ENCODE results near the gene HGD. TPM values are rescaled to one million over a fixed set of nuclear protein-coding genes. Genes with fewer than 3 reads are reported as not detected.
"Not testable (repeated sequence)": the region's sequence is repeated elsewhere in the genome, so short reads cannot be mapped to it uniquely, and the experiment has no call there.

The HGD gene
- polyA plus RNA-seq, 1 donor (not counting 4 experiments of a cell fraction or from before 2014, with no cell fraction given) = not detected

DNA sequence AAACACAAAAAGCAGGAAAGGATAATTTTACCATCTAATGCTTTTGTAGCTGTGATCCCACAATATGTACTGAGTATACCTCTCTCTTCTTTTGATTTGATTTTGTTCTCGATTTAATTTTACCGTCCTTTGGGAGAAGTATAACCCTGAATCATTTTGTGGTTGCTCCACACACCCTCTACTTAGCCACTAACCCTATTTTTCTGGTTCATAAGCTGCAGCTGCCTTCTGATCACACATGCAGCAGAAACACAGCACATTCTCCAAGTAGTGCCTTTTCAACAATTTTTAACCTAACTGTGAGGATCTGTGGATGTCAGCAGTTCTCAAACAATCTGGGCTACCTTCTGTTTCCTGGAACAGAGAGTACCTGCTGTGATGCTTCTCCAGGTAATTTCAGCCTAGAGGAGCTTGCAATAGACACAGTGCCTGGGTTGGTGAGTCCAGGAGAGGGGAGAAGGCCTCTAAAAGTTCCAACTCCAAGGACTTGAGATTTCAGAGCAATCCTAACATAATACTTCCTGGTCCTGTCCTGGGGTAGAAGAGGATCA, 40.3 kb downstream of the HGD start:
- Histone ChIP-seq H3K27ac (ENCODE audit: control insufficient read depth, insufficient read depth, low read length) (no peak overlapping the region), H4K20me1 (ENCODE audit: control insufficient read depth, extremely low read depth, insufficient read depth, low read length) (no peaks in the 10 kb centered on the region)

DNA sequence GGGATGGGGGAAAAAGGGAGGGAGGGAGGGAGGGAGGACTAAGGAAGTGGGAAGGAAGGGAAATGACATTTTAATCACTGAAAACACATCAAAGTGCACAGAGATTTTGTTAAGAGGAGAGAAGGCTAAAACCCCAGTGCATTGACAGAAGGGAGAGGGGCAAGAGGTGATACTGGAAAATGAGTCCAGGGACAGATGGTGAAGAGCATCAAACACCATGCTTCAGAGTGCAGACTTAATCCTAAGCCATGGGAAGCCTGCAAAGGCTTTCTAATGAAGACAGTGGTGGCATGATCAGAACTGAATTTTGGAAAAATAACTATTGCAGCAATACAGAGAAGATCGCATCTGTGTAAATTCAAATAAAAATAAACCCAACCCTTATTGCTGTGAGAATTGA, 41.8 kb downstream of the HGD start:
- H3K4me3 ChIP-seq (ENCODE audit: control insufficient read depth in 2 of 3, extremely low read depth in 1 of 3, insufficient read depth in 2 of 3, low read depth in 1 of 3, low read length in 3 of 3) = no peak overlapping the region
- H3K9me1 ChIP-seq (ENCODE audit: control insufficient read depth, extremely low read depth, insufficient read depth, low read length) = no peaks in the 10 kb centered on the region
- no peak for TF ChIP-seq EZH2 (IDR thresholded peaks at IDR 0.05; ENCODE audit: low read length)
- TF ChIP-seq, protein P1, sequence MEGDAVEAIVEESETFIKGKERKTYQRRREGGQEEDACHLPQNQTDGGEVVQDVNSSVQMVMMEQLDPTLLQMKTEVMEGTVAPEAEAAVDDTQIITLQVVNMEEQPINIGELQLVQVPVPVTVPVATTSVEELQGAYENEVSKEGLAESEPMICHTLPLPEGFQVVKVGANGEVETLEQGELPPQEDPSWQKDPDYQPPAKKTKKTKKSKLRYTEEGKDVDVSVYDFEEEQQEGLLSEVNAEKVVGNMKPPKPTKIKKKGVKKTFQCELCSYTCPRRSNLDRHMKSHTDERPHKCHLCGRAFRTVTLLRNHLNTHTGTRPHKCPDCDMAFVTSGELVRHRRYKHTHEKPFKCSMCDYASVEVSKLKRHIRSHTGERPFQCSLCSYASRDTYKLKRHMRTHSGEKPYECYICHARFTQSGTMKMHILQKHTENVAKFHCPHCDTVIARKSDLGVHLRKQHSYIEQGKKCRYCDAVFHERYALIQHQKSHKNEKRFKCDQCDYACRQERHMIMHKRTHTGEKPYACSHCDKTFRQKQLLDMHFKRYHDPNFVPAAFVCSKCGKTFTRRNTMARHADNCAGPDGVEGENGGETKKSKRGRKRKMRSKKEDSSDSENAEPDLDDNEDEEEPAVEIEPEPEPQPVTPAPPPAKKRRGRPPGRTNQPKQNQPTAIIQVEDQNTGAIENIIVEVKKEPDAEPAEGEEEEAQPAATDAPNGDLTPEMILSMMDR (optimal IDR thresholded peaks at IDR 0.05 in 1 of 3, IDR thresholded peaks at IDR 0.05 in 1 of 3, conservative IDR thresholded peaks at IDR 0.05 in 1 of 3; ENCODE audit: extremely low read depth in 1 of 3, insufficient read depth in 2 of 3, low read length in 3 of 3) = no peak
- FAIRE-seq = no peak
- no peak overlapping the region for H3K27ac ChIP-seq (ENCODE audit: control insufficient read depth, insufficient read depth, low read length)
- H3K4me2 ChIP-seq (ENCODE audit: control insufficient read depth, extremely low read depth, insufficient read depth, low read depth, low read length) = no peak overlapping the region
- H3K27me3 ChIP-seq (ENCODE audit: control insufficient read depth, extremely low read depth, insufficient read depth, low read length) = no peaks in the 10 kb centered on the region
- no peak overlapping the region for H3K9ac ChIP-seq (ENCODE audit: control insufficient read depth, extremely low read depth, insufficient read depth, low read length)
- no peak for DNase-seq (ENCODE audit: low read depth, low spot score)
- H3K9me3 ChIP-seq (ENCODE audit: control insufficient read depth, low read depth, low read length) = no peaks in the 10 kb centered on the region
- no peaks in the 10 kb centered on the region for H3K79me2 ChIP-seq (ENCODE audit: control insufficient read depth, insufficient read depth, low read length)
- H2AFZ ChIP-seq (ENCODE audit: control insufficient read depth, low read length) = no peak overlapping the region
- dilution Hi-C loops (cut with MboI; ENCODE audit: extremely low pct_ligation_motif_present, low sequenced_read_pairs) = no loop called here
- no peaks in the 10 kb centered on the region for H3K36me3 ChIP-seq (ENCODE audit: control insufficient read depth in 2 of 2, extremely low read depth in 1 of 2, insufficient read depth in 2 of 2, low read length in 2 of 2)
- H4K20me1 ChIP-seq (ENCODE audit: control insufficient read depth, extremely low read depth, insufficient read depth, low read length) = no peaks in the 10 kb centered on the region
- H3K4me1 ChIP-seq (ENCODE audit: control insufficient read depth, extremely low read depth, insufficient read depth, low read length) = no peaks in the 10 kb centered on the region

More for the DNA sequence above, 40.3 kb downstream of the HGD start:
- no peak overlapping the region for H2AFZ ChIP-seq (ENCODE audit: control insufficient read depth, low read length)
- TF ChIP-seq, protein P1 (optimal IDR thresholded peaks at IDR 0.05 in 1 of 3, IDR thresholded peaks at IDR 0.05 in 1 of 3, conservative IDR thresholded peaks at IDR 0.05 in 1 of 3; ENCODE audit: extremely low read depth in 1 of 3, insufficient read depth in 2 of 3, low read length in 3 of 3) = no peak
- TF ChIP-seq EZH2 (IDR thresholded peaks at IDR 0.05; ENCODE audit: low read length) = no peak
- H3K79me2 ChIP-seq (ENCODE audit: control insufficient read depth, insufficient read depth, low read length) = no peaks in the 10 kb centered on the region
- no peak overlapping the region for H3K9ac ChIP-seq (ENCODE audit: control insufficient read depth, extremely low read depth, insufficient read depth, low read length)
- FAIRE-seq (no peak), DNase-seq (ENCODE audit: low read depth, low spot score) (no peak)
- H3K36me3 ChIP-seq (ENCODE audit: control insufficient read depth in 2 of 2, extremely low read depth in 1 of 2, insufficient read depth in 2 of 2, low read length in 2 of 2) = no peaks in the 10 kb centered on the region
- H3K4me1 ChIP-seq (ENCODE audit: control insufficient read depth, extremely low read depth, insufficient read depth, low read length) = no peaks in the 10 kb centered on the region
- H3K27me3 ChIP-seq (ENCODE audit: control insufficient read depth, extremely low read depth, insufficient read depth, low read length) = no peaks in the 10 kb centered on the region
- no peak overlapping the region for H3K4me2 ChIP-seq (ENCODE audit: control insufficient read depth, extremely low read depth, insufficient read depth, low read depth, low read length)
- H3K4me3 ChIP-seq (ENCODE audit: control insufficient read depth in 2 of 3, extremely low read depth in 1 of 3, insufficient read depth in 2 of 3, low read depth in 1 of 3, low read length in 3 of 3) = no peak overlapping the region
- no peaks in the 10 kb centered on the region for H3K9me3 ChIP-seq (ENCODE audit: control insufficient read depth, low read depth, low read length)
- dilution Hi-C loops (cut with MboI; ENCODE audit: extremely low pct_ligation_motif_present, low sequenced_read_pairs) = no loop called here
- H3K9me1 ChIP-seq (ENCODE audit: control insufficient read depth, extremely low read depth, insufficient read depth, low read length) = no peaks in the 10 kb centered on the region

DNA sequence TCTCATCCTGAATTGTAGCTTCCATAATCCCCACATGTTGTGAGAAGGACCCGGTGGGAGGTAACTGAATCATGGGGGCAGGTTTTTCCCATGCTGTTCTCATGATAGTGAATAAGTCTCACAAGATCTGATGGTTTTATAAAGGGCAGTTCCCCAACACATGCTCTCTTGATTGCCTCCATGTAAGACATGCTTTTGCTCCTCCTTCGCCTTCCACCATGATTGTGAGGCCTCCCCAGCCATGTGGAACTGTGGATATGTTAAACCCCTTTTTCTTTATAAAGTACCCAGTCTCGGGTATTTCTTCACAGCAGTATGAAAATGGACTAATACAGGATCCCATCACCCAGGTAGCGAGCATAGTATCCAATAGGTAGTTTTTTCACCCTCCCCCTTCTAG, 43.2 kb downstream of the HGD start:
- H3K27me3 ChIP-seq (ENCODE audit: control insufficient read depth, extremely low read depth, insufficient read depth, low read length); H3K4me2 ChIP-seq (ENCODE audit: control insufficient read depth, extremely low read depth, insufficient read depth, low read depth, low read length); H3K9ac ChIP-seq (ENCODE audit: control insufficient read depth, extremely low read depth, insufficient read depth, low read length); H4K20me1 ChIP-seq (ENCODE audit: control insufficient read depth, extremely low read depth, insufficient read depth, low read length); DNase-seq (ENCODE audit: low read depth, low spot score); H3K9me1 ChIP-seq (ENCODE audit: control insufficient read depth, extremely low read depth, insufficient read depth, low read length); H3K79me2 ChIP-seq (ENCODE audit: control insufficient read depth, insufficient read depth, low read length); H2AFZ ChIP-seq (ENCODE audit: control insufficient read depth, low read length); H3K36me3 ChIP-seq (ENCODE audit: control insufficient read depth in 2 of 2, extremely low read depth in 1 of 2, insufficient read depth in 2 of 2, low read length in 2 of 2); FAIRE-seq; H3K9me3 ChIP-seq (ENCODE audit: control insufficient read depth, low read depth, low read length); H3K4me3 ChIP-seq (ENCODE audit: control insufficient read depth in 2 of 3, extremely low read depth in 1 of 3, insufficient read depth in 2 of 3, low read depth in 1 of 3, low read length in 3 of 3); H3K4me1 ChIP-seq (ENCODE audit: control insufficient read depth, extremely low read depth, insufficient read depth, low read length); H3K27ac ChIP-seq (ENCODE audit: control insufficient read depth, insufficient read depth, low read length); dilution Hi-C loops (cut with MboI; ENCODE audit: extremely low pct_ligation_motif_present, low sequenced_read_pairs): not testable (repeated sequence)
